Measurements from ENCODE around the gene URAD. TPM values are rescaled to one million over a fixed set of nuclear protein-coding genes. Genes with fewer than 3 reads are reported as not detected.

URAD gene
- total and polyA plus RNA-seq, 8 donors = 0.31 TPM; not detected in 7

DNA sequence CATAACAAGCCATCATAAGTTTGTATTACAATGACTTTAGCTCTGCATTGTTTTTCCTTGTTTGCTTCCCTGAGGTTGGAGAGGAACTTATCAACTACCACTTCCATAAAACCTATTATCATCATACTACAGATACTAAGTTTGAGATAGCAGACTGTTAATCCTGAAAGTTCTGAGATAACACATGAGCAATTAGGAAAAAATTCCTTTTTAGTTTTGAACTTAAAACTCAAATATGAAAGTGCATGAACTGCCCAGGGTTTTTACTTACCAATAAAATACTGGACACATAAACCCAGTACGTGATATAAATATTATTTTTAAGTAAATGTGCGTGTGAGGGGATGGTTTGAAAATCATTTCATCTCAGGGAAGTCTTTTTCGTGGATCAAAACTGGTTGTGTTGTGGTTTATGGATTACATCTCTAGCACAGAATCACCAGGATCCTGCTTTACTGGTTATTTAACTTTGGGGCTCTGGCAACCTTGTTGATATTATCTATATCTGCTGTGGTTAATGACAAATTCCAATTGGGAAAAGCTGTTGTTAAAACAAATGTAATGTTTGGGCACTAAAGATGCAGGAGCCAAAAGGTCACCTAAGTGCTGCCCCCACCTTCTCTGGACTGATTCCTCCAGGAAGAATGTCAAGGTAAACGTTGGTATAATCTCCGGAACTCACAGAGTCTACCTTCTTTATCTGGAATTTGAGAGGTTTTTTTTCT lies 31.8 kb downstream of the URAD start:
- TF ChIP-seq, protein P1, sequence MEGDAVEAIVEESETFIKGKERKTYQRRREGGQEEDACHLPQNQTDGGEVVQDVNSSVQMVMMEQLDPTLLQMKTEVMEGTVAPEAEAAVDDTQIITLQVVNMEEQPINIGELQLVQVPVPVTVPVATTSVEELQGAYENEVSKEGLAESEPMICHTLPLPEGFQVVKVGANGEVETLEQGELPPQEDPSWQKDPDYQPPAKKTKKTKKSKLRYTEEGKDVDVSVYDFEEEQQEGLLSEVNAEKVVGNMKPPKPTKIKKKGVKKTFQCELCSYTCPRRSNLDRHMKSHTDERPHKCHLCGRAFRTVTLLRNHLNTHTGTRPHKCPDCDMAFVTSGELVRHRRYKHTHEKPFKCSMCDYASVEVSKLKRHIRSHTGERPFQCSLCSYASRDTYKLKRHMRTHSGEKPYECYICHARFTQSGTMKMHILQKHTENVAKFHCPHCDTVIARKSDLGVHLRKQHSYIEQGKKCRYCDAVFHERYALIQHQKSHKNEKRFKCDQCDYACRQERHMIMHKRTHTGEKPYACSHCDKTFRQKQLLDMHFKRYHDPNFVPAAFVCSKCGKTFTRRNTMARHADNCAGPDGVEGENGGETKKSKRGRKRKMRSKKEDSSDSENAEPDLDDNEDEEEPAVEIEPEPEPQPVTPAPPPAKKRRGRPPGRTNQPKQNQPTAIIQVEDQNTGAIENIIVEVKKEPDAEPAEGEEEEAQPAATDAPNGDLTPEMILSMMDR (IDR thresholded peaks at IDR 0.05) = no peak
- no peak for ATAC-seq
- Histone ChIP-seq H3K27ac (peak overlapping the region in 3 of 4 donors; percentile 10 to 98 (median 16)), H3K9me3 (no peaks in the 10 kb centered on the region), H3K4me1 (peaks cover 19 to 34% (median 28%) of the 10 kb centered on the region in 3 donors), H3K36me3 (no peaks in the 10 kb centered on the region), H3K4me3 (no peak overlapping the region), H3K27me3 (no peaks in the 10 kb centered on the region)
- peak; percentile 34 for FAIRE-seq
- no peak for DNase-seq
- 20 to 24% methylated on average over 5 of the region's 5 CpGs for WGBS, 2 donors
- intact Hi-C loops (cut with DNase I) = loop anchor here in 1 of 3 donors (10.0 kb wide), 1 partner anchor 122 kb away; no protein-coding TSS in a partner anchor

DNA sequence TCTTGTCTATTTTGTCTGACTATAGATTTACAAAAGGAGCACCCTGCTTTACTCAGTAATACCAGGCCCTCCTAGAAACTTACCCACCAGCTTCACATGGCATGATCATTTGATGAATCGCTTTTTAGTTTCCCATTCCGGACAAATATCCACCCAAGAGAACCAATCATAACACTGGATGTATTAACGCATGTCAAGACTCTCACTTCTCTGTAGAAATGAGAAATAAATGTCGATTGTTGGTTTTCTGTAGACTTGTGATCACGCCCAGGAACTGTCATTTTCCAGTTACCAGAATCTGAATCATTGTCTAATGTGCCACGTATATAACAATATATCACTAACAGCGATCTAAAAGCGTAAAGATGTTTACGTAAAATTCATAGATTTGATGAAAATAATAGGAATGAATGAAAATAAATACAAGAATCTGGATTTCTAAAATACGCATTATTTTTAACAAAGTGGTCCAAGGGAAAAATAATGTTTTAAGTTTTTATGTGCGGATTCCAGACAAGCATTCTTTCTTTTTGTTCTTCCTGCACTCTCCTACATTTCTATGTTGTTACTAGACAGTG lies 33.4 kb downstream of the URAD start:
- H3K9me3 ChIP-seq = no peaks in the 10 kb centered on the region
- no peaks in the 10 kb centered on the region for H3K36me3 ChIP-seq
- FAIRE-seq (no peak), ATAC-seq (no peak), DNase-seq (no peak)
- H3K4me3 ChIP-seq = peak overlapping the region in 2 of 4 donors; percentile 54 to 62
- H3K27ac ChIP-seq = peak overlapping the region; percentile 94 to 100 (median 98)
- no peaks in the 10 kb centered on the region for H3K27me3 ChIP-seq
- WGBS, 2 donors = 68 to 72% methylated on average over 11 of the region's 11 CpGs
- TF ChIP-seq, protein P1 (IDR thresholded peaks at IDR 0.05) = no peak
- H3K4me1 ChIP-seq = peaks cover 18 to 31% (median 25%) of the 10 kb centered on the region in 3 donors
- intact Hi-C loops (cut with DNase I) = loop anchor here in 1 of 3 donors (10.0 kb wide), 1 partner anchor 120 kb away; no protein-coding TSS in a partner anchor

DNA sequence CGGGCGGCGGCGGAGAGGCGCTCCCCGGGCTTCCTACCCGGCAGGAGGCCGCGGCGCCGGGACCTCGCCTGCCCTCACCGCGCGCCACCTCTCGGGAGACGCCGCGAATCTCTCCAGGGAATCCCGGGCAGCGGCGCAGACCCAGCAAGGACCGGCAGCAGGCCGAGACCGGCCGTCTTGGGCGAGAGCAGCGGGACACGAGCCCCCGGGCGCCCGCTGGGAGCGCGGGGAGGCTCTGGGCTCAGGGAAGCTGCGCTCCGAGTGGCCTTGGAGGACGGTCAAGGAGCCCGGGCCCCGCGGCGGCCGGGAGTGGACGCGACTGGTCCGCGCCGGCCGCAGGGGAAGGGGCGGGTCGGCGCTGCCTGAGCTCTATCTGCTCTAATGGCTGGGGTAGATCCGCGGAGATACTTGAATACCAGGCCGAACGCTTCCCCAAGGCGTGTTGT lies 34.1 kb downstream of the URAD start:
- peak; percentile 27 to 56 (median 41) for ATAC-seq
- Histone ChIP-seq H3K27me3 (no peaks in the 10 kb centered on the region), H3K27ac (peak overlapping the region; percentile 94 to 100 (median 98)), H3K4me3 (peak overlapping the region; percentile 35 to 62 (median 49)), H3K36me3 (no peaks in the 10 kb centered on the region), H3K9me3 (no peaks in the 10 kb centered on the region), H3K4me1 (peaks cover 12 to 24% (median 22%) of the 10 kb centered on the region in 3 donors)
- TF ChIP-seq, protein P1 (IDR thresholded peaks at IDR 0.05) = no peak
- intact Hi-C loops (cut with DNase I) = loop anchor here in 1 of 3 donors (10.0 kb wide), 1 partner anchor 120 kb away; no protein-coding TSS in a partner anchor
- no peak for FAIRE-seq
- WGBS, 2 donors = 28 to 40% methylated on average over 49 to 56 of the region's 56 CpGs
- DNase-seq = peak in 5 of 6 donors; percentile 47 to 85 (median 66)

GRCh38 chr13:27953676-27954405 lies 34.7 kb downstream of the URAD start:
- DNase-seq = peak; percentile 81 to 98 (median 92)
- WGBS, 2 donors = 6 to 7% methylated on average over 49 to 71 of the region's 71 CpGs
- no peaks in the 10 kb centered on the region for H3K36me3 ChIP-seq
- peak overlapping the region; percentile 94 to 100 (median 98) for H3K27ac ChIP-seq
- FAIRE-seq = no peak
- peak; percentile 85 to 95 (median 90) for ATAC-seq
- peaks cover 12 to 22% (median 19%) of the 10 kb centered on the region in 3 donors for H3K4me1 ChIP-seq
- peak overlapping the region; percentile 35 to 62 (median 49) for H3K4me3 ChIP-seq
- no peaks in the 10 kb centered on the region for H3K27me3 ChIP-seq
- intact Hi-C loops (cut with DNase I) = loop anchor here in 1 of 3 donors (10.0 kb wide), 1 partner anchor 119 kb away; no protein-coding TSS in a partner anchor
- TF ChIP-seq, protein P1 (IDR thresholded peaks at IDR 0.05) = peak; percentile 89 to 96 (median 92)
- no peaks in the 10 kb centered on the region for H3K9me3 ChIP-seq

Measured in pancreas (tissue), 10 donors.